ENCODE results near the gene GNG12. TPM values are rescaled to one million over a fixed set of nuclear protein-coding genes. Genes with fewer than 3 reads are reported as not detected.

The GNG12 gene
- total and polyA plus RNA-seq, 9 of the 15 experiments (the other 6 are each of a cell fraction or from before 2014, with no cell fraction given), result 2.6 to 6.0 (median 4.1) TPM

- in situ Hi-C loops (cut with MboI), result no loop called here
- Histone ChIP-seq H3K4me1 (replicated peaks in 1 of 2; ENCODE audit: control insufficient read depth in 2 of 2, insufficient read depth in 2 of 2, low read length in 2 of 2) (peaks cover 0 to 4% of the 10 kb centered on the region in 2 experiments; a peak in 2 of 5 replicates), H3K9me1 (ENCODE audit: control insufficient read depth, insufficient read depth, low read length) (no peaks in the 10 kb centered on the region), H3K9ac (ENCODE audit: insufficient read depth in 1 of 2, low read depth in 2 of 2, low read length in 2 of 2) (no peak overlapping the region), H4K20me1 (replicated peaks; ENCODE audit: control insufficient read depth, insufficient read depth, low read length) (no peaks in the 10 kb centered on the region), H3K9me3 (replicated peaks; ENCODE audit: control insufficient read depth, insufficient read depth, low read depth, low read length) (no peaks in the 10 kb centered on the region), H2AFZ (ENCODE audit: low read depth, low read length) (no peak overlapping the region), H3K79me2 (ENCODE audit: control insufficient read depth, insufficient read depth, low read length) (no peaks in the 10 kb centered on the region), H3K27me3 (ENCODE audit: control insufficient read depth in 2 of 2, insufficient read depth in 2 of 2, low read length in 2 of 2) (no peaks in the 10 kb centered on the region), H3K4me2 (ENCODE audit: insufficient read depth, low read length) (no peak overlapping the region), H3K36me3 (ENCODE audit: control insufficient read depth, insufficient read depth, low read length) (no peaks in the 10 kb centered on the region), H3K4me3 (no peak overlapping the region), H3K27ac (ENCODE audit: extremely low read depth, low read depth, low read length) (no peak overlapping the region)
- ChIA-PET POLR2A (no interaction called here), CTCF (ENCODE audit: low intra/inter-chr PET ratio) (no interaction called here)
- 87% methylated on average over 2 of the region's 2 CpGs for WGBS (ENCODE audit: insufficient coverage, low coverage, missing lambda C conversion rate)
- no peak for FAIRE-seq
- BruUV-seq (replicated peaks), result no TSS peak
- DNase-seq (ENCODE audit: extremely low read depth in 1 of 4, low spot score in 3 of 4), result no peak
- no peak for TF ChIP-seq BRF1 (IDR thresholded peaks at IDR 0.05; ENCODE audit: borderline replicate concordance, extremely low read depth, insufficient read length)
- TF ChIP-seq BRD9 (IDR thresholded peaks at IDR 0.05; ENCODE audit: low read depth, partially characterized antibody), result no peak
- no peak for TF ChIP-seq RBM25 (IDR thresholded peaks at IDR 0.05; ENCODE audit: low read depth, low read length, severe bottlenecking)
- no peak for TF ChIP-seq THRAP3 (IDR thresholded peaks at IDR 0.05; ENCODE audit: borderline replicate concordance)
- no peak for TF ChIP-seq THRA (IDR thresholded peaks at IDR 0.05)
- TF ChIP-seq POLR2A (conservative IDR thresholded peaks at IDR 0.05), result no peak
- TF ChIP-seq ZNF274 (IDR thresholded peaks at IDR 0.05; ENCODE audit: borderline replicate concordance, low read depth, low read length), result no peak
- no peak for TF ChIP-seq REST (IDR thresholded peaks at IDR 0.05; ENCODE audit: borderline replicate concordance)
- TF ChIP-seq REST (CRISPR knock-in tag; IDR thresholded peaks at IDR 0.05; ENCODE audit: low read depth), result no peak
- no peak for TF ChIP-seq RFX5 (IDR thresholded peaks at IDR 0.05; ENCODE audit: low read depth, low read length)
- no peak for TF ChIP-seq BHLHE40 (IDR thresholded peaks at IDR 0.05; ENCODE audit: low read length)
- TF ChIP-seq ZNF124 (CRISPR knock-in tag; IDR thresholded peaks at IDR 0.05), result no peak
- TF ChIP-seq ZNF121 (CRISPR knock-in tag; conservative IDR thresholded peaks at IDR 0.05), result no peak
- no peak for TF ChIP-seq TFAP4 (CRISPR knock-in tag; IDR thresholded peaks at IDR 0.05; ENCODE audit: borderline replicate concordance)
- no peak for ATAC-seq
- intact Hi-C loops (cut with micrococcal nuclease), result no loop called here
Measured at GRCh38 chr1:67659229-67659628, 174.0 kb downstream of the GNG12 start.

All from K562 (cell line).